ENCODE results near the gene MYH16.
"Not testable (repeated sequence)": the region's sequence is repeated elsewhere in the genome, so short reads cannot be mapped to it uniquely, and the experiment has no call there.

DNA sequence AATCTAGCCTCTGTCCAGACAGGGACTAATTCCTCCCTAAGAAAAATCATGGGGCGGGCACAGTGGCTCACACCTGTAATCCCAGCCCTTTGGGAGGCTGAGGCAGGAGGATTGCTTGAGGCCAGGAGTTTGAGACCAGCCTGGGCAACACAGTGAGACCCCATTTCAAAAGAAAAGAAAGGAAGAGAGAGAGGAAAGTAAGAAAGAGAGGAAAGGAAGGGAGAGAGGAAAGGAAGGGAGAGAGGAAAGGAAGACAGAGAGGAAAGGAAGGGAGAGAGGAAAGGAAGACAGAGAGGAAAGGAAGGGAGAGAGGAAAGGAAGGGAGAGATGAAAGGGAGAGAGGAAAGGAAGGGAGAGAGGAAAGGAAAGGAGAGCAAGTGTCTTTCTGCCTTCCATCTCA lies 922 bp downstream of the MYH16 start:
- TF ChIP-seq, protein P1, sequence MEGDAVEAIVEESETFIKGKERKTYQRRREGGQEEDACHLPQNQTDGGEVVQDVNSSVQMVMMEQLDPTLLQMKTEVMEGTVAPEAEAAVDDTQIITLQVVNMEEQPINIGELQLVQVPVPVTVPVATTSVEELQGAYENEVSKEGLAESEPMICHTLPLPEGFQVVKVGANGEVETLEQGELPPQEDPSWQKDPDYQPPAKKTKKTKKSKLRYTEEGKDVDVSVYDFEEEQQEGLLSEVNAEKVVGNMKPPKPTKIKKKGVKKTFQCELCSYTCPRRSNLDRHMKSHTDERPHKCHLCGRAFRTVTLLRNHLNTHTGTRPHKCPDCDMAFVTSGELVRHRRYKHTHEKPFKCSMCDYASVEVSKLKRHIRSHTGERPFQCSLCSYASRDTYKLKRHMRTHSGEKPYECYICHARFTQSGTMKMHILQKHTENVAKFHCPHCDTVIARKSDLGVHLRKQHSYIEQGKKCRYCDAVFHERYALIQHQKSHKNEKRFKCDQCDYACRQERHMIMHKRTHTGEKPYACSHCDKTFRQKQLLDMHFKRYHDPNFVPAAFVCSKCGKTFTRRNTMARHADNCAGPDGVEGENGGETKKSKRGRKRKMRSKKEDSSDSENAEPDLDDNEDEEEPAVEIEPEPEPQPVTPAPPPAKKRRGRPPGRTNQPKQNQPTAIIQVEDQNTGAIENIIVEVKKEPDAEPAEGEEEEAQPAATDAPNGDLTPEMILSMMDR (IDR thresholded peaks at IDR 0.05), result not testable (repeated sequence)
- TF ChIP-seq POLR2A (IDR thresholded peaks at IDR 0.05), result not testable (repeated sequence)
